HepG2 (cell line): ENCODE data around the gene PSMD5. TPM values are rescaled to one million over a fixed set of nuclear protein-coding genes. Genes with fewer than 3 reads are reported as not detected.

Source experiments
- HDAC6 ChIP-seq: fragments of 200-600 bp; sonication (generic); IDR thresholded peaks from 2 replicates; pipeline ENCODE4 v1.7.0; 2017; ENCODE audit warnings: mild to moderate bottlenecking, antibody characterized with exemption, low read length, low read depth
- MBD4 ChIP-seq: IDR thresholded peaks from 2 replicates; pipeline ENCODE4 v1.6.1; 2012; ENCODE audit warnings: low read length, inconsistent platforms, borderline replicate concordance
- NFATC3 ChIP-seq: sonication (generic); formaldehyde crosslinking; IDR thresholded peaks from 2 replicates; pipeline ENCODE4 v1.5.1; 2020; ENCODE audit warnings: mild to moderate bottlenecking, missing genetic modification reagents
- PAF1 ChIP-seq: IDR thresholded peaks from 2 replicates; pipeline ENCODE4 v1.6.1; 2016; ENCODE audit warnings: missing genetic modification reagents, missing compliant biosample characterization
- SIN3B ChIP-seq: fragments of 150-350 bp; IDR thresholded peaks from 2 replicates; pipeline ENCODE4 v1.6.1; 2014; ENCODE audit warnings: low read length
- TCF7L2 ChIP-seq: IDR thresholded peaks from 2 replicates; pipeline ENCODE4 v1.6.1; 2011; ENCODE audit warnings: mild to moderate bottlenecking, low read depth, low read length, moderate library complexity
- YEATS4 ChIP-seq: sonication (generic); formaldehyde crosslinking; IDR thresholded peaks from 2 replicates; pipeline ENCODE4 v1.4.0; 2020; ENCODE audit warnings: missing genetic modification reagents, borderline replicate concordance
- ZNF263 ChIP-seq: sonication (generic); formaldehyde crosslinking; IDR thresholded peaks from 2 replicates; pipeline ENCODE4 v1.4.0; 2020; ENCODE audit warnings: missing genetic modification reagents
- ZNF547 ChIP-seq: sonication (generic); formaldehyde crosslinking; IDR thresholded peaks from 2 replicates; pipeline ENCODE4 v1.5.1; 2020; ENCODE audit warnings: mild to moderate bottlenecking, missing genetic modification reagents
- ZNF672 ChIP-seq: sonication (generic); formaldehyde crosslinking; IDR thresholded peaks from 2 replicates; pipeline ENCODE4 v1.8.1; 2022; ENCODE audit warnings: missing genetic modification reagents
- polyA plus RNA-seq, 8 experiments: library from polyadenylated mRNA; depleted of rRNA in 3 of 8; stranded (reverse) in 7 of 8; unstranded in 1 of 8; fragments of >200 nt; fragmentation: Illumina TruSeq in 4 of 8; extraction: Trizol in 4 of 8; gene quantifications; 2 replicates each; pipeline versions ENCODE4 v1.2.1 to v1.2.3, GENCODE V29; 2011 to 2016; ENCODE audit warnings: low read depth in 4 of 8, missing spikeins in 1 of 8, mixed read lengths in 1 of 8; ENCODE audit not compliant: insufficient read depth in 1 of 8
- total RNA-seq, 5 experiments: library from RNA; depleted of rRNA; stranded (reverse); fragments of >200 nt; fragmentation: Illumina TruSeq; extraction: Trizol; gene quantifications; 2 replicates each; pipeline ENCODE4 v1.2.3, GENCODE V29; 2016; ENCODE audit warnings: low read depth in 1 of 5
- TF ChIP-seq, protein P1 (sequence below): sonication (generic); formaldehyde crosslinking; IDR thresholded peaks from 2 replicates; pipeline ENCODE4 v1.5.0; 2020; ENCODE audit warnings: mild to moderate bottlenecking, missing genetic modification reagents, borderline replicate concordance
- TF ChIP-seq, protein P2 (sequence below): IDR thresholded peaks from 2 replicates; pipeline ENCODE4 v1.6.1; 2016; ENCODE audit warnings: control low read depth
- TF ChIP-seq, protein P3 (sequence below): IDR thresholded peaks from 2 replicates; pipeline ENCODE4 v1.6.1; 2016
- TF ChIP-seq, protein P4 (sequence below): sonication (generic); formaldehyde crosslinking; IDR thresholded peaks from 2 replicates; pipeline ENCODE4 v1.4.0; 2020; ENCODE audit warnings: mild to moderate bottlenecking, missing genetic modification reagents
- TF ChIP-seq, protein P5 (sequence below): sonication (generic); formaldehyde crosslinking; conservative IDR thresholded peaks from 2 replicates; pipeline ENCODE4 v1.8.0; 2022; ENCODE audit warnings: missing genetic modification reagents

The PSMD5 gene
- total and polyA plus RNA-seq, 2 of the 13 experiments (the other 11 are each of a cell fraction or from before 2014, with no cell fraction given) = 12.7 to 18.1 TPM

DNA sequence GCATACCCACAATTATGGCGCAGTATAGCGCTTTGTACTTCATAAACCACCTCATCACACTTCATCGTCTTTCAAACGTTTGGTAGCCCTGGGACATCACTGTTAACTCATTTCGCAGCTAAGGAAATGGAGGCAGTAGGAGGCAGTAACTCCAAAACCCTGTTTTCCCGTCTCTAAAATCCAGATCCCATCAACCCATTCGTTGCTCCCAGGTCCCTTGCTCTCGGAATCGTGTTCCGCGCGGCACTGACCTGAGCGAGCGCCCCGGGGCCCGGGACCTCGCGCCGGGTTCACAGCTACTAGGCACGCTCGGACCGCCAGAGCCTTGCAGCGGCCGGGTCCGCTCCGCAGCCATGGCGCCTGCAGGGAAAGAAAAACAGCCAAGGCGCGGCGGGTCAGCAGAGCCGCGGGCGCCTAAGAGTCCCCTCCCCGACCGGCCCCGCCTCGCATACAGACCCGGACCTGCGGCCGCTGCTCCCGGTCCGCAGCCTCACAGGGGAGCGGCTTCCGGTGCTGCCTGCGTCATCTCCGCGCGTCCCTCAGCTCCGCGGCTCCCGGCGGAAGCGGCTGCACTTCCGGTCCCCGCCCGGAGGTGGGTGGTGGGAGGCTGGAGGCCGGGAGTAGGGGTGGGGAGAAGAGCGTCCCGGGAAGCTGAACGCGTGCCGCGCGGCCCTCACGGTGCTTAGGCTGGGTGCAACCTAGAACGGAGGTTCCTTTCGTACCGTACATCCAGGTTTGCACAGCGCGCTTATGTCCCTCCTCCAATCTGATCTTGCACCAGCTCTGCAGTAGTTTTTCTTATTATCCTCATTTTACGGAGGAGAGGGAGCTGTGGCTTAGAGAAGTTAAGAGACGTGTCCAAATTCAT is 49.6 kb downstream of the PSMD5 start, which contains the start of gene FBXW2 (continued):
- TF ChIP-seq, protein P1, sequence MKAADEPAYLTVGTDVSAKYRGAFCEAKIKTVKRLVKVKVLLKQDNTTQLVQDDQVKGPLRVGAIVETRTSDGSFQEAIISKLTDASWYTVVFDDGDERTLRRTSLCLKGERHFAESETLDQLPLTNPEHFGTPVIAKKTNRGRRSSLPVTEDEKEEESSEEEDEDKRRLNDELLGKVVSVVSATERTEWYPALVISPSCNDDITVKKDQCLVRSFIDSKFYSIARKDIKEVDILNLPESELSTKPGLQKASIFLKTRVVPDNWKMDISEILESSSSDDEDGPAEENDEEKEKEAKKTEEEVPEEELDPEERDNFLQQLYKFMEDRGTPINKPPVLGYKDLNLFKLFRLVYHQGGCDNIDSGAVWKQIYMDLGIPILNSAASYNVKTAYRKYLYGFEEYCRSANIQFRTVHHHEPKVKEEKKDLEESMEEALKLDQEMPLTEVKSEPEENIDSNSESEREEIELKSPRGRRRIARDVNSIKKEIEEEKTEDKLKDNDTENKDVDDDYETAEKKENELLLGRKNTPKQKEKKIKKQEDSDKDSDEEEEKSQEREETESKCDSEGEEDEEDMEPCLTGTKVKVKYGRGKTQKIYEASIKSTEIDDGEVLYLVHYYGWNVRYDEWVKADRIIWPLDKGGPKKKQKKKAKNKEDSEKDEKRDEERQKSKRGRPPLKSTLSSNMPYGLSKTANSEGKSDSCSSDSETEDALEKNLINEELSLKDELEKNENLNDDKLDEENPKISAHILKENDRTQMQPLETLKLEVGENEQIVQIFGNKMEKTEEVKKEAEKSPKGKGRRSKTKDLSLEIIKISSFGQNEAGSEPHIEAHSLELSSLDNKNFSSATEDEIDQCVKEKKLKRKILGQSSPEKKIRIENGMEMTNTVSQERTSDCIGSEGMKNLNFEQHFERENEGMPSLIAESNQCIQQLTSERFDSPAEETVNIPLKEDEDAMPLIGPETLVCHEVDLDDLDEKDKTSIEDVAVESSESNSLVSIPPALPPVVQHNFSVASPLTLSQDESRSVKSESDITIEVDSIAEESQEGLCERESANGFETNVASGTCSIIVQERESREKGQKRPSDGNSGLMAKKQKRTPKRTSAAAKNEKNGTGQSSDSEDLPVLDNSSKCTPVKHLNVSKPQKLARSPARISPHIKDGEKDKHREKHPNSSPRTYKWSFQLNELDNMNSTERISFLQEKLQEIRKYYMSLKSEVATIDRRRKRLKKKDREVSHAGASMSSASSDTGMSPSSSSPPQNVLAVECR = peak; percentile 98
- TF ChIP-seq ZNF263 (CRISPR knock-in tag) (peak; percentile 35; the same call in 1 of the 2 replicates), PAF1 (CRISPR knock-in tag) (no peak), NFATC3 (CRISPR knock-in tag) (no peak), TCF7L2 (no peak), MBD4 (no peak), HDAC6 (no peak), SIN3B (peak; percentile 71), YEATS4 (CRISPR knock-in tag) (peak; percentile 94), ZNF547 (peak; percentile 83), ZNF672 (CRISPR knock-in tag) (no peak)
- TF ChIP-seq, protein P2, sequence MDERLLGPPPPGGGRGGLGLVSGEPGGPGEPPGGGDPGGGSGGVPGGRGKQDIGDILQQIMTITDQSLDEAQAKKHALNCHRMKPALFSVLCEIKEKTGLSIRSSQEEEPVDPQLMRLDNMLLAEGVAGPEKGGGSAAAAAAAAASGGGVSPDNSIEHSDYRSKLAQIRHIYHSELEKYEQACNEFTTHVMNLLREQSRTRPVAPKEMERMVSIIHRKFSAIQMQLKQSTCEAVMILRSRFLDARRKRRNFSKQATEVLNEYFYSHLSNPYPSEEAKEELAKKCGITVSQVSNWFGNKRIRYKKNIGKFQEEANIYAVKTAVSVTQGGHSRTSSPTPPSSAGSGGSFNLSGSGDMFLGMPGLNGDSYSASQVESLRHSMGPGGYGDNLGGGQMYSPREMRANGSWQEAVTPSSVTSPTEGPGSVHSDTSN = no peak
- TF ChIP-seq, protein P3, sequence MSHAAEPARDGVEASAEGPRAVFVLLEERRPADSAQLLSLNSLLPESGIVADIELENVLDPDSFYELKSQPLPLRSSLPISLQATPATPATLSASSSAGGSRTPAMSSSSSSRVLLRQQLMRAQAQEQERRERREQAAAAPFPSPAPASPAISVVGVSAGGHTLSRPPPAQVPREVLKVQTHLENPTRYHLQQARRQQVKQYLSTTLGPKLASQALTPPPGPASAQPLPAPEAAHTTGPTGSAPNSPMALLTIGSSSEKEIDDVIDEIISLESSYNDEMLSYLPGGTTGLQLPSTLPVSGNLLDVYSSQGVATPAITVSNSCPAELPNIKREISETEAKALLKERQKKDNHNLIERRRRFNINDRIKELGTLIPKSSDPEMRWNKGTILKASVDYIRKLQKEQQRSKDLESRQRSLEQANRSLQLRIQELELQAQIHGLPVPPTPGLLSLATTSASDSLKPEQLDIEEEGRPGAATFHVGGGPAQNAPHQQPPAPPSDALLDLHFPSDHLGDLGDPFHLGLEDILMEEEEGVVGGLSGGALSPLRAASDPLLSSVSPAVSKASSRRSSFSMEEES (CRISPR knock-in tag) = peak; percentile 71; the same call in 1 of the 2 replicates
- TF ChIP-seq, protein P4, sequence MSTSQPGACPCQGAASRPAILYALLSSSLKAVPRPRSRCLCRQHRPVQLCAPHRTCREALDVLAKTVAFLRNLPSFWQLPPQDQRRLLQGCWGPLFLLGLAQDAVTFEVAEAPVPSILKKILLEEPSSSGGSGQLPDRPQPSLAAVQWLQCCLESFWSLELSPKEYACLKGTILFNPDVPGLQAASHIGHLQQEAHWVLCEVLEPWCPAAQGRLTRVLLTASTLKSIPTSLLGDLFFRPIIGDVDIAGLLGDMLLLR (CRISPR knock-in tag) = peak; percentile 95
- TF ChIP-seq, protein P5, sequence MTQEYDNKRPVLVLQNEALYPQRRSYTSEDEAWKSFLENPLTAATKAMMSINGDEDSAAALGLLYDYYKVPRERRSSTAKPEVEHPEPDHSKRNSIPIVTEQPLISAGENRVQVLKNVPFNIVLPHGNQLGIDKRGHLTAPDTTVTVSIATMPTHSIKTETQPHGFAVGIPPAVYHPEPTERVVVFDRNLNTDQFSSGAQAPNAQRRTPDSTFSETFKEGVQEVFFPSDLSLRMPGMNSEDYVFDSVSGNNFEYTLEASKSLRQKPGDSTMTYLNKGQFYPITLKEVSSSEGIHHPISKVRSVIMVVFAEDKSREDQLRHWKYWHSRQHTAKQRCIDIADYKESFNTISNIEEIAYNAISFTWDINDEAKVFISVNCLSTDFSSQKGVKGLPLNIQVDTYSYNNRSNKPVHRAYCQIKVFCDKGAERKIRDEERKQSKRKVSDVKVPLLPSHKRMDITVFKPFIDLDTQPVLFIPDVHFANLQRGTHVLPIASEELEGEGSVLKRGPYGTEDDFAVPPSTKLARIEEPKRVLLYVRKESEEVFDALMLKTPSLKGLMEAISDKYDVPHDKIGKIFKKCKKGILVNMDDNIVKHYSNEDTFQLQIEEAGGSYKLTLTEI (CRISPR knock-in tag) = no peak
